IPS DF 4.7 (cell line): Measurements from ENCODE around the gene CEP131.

Experiments
- DNase-seq: peaks from one replicate; pipeline ENCODE4 v3.0.0-alpha.2; 2013; ENCODE audit warnings: low spot score; ENCODE audit errors: extremely low read depth

The CEP131 gene

DNA sequence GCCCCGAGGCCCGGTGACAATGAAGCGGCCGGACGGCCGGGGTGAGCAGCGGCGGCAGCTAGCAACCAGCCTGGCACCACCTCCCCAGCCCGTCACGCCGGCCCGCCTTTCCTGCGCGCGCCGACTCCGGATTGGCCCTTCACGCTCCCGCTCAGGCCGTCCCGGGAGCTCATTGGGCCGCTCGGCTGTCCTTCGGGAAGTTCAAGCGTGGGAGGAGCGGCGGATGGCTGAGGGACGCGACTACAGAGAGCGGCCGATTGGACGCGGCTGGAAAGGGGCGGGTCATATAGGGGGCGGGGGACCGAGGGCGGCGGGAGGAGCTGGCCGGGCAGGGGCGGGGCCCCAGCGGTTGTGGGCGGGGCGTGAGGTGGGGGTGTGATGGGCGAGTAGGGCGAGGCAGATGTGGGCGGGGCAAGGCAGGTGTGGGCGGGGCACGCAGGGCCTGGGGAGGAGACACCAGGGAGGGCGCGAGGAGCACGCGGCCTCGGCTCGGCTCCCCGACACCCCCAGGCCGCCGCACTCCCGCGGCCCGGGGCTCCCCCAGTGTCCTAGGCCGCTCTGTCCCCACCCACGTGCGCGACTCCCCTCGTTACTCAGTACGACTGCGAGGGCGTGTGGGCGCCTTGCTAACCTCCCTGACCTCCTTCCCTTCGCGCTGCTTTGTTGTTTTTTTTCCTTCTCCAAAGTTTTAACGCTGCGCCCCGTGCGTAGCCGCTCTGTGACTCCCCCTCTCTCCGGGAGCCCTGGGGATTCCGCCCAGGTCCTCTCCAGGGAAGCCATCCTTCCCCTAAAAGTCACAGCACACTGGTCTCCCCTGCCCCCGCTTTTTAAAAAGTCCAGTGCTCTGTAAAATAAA lies at the start of gene CEP131:
TSS of gene CEP131 (minus strand) at position 60 of the 856 bp plus-strand sequence. CDS start 2,909 bp downstream, outside the sequence.
- peak; percentile 56 for DNase-seq

DNA sequence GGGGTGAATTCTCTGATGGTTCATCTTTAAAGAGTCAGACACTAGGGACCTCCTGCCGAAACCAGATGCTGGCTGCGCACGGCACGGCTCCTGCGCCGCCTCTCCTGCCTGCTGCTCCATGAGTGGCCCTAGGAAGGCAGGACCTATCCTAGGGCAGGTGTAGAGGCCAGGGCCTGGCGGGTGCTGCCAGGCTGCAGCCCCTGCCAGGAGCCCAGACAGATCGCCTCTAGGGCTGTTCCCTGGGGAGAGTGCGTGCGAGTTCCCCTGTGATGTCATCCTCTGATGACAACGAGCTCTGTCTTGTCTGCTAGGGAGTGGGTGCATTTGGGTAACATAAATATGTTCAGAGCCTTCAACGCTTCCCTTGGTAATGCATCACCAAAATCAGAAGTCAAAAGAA lies 48.5 kb upstream of the CEP131 start:
- no peak for DNase-seq

- DNase-seq: no peak
Measured at GRCh38 chr17:81270279-81270678, 47.5 kb upstream of the CEP131 start.

- no peak for DNase-seq
Measured at GRCh38 chr17:81267390-81268067, 44.8 kb upstream of the CEP131 start.

DNA sequence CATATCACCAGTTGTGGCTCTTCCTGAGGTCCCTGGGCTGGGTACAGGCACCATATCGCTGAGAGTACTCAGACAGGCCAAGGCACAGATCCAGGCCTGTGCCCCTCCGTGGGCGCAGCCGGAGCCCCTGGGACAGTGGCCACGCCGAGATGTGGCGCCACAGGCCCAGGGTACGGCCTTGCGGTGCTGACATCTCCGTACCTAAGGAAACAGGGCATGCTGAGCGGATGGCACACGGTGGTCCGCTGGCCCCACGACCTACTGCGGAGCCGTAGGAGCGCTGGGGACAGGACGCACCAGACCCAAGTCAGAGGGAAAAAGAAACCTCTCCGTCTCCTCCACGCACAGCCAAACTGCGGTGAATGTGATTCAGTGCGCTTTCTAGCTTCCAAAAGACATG lies 42.8 kb upstream of the CEP131 start:
- DNase-seq: no peak

DNA sequence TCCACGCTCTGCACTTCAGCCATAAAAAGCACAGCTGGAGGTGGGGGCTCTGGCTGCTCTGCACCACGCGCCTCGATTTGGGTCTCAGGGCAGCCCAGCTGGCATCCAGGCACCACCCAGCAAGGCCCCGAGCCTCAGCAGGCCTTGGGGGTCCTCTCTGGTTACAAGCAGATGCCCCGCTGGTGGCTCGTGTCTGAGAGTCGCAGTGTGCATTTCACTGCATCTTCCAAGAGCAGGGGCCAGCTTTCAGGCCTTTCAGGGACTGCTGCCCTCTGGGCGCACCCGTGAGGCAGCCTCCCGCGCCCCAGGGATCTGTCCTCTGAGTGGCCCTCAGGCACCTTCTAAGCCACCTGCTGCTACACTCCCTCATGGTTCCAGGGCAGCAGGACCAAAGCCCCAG lies 41.9 kb upstream of the CEP131 start:
- DNase-seq: no peak

DNA sequence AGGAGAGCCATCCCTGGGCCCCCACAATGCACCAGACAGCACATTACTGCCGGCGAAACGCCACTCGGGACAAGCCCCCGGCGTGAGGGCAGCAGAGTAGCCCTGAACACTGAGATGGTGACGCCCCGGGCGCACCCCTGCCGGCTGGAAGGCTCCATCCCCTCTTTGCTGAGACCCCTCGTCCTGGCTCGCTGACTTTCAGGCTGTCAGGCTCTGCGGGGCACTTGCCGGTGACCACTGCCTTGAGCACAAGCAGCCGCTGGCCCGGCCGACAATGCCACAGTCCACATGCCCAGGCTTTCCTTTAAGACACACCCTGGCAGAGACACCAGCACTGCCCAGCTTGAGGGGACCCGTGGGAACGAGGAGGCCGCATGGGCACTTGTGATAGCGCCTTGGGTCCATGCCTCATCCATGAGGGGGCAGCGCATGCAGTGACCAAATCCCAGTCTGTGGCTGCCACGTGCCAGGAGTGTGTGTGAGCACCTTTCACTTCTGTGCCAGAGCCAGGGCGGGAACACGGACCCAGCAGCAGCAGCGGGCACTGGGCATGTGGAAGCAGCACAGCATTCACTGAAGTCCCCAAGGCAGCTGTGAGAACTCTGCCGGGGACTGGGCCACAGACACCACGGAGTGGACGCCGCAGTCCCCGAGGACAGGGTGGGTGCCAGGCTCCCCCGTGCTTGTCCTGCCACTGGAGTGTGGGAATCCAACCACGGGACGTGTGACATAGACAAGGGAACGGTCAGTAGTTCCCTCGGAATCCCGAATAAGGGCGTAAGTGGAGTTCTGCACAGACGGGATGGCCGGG lies 40.8 kb upstream of the CEP131 start:
- no peak for DNase-seq

DNA sequence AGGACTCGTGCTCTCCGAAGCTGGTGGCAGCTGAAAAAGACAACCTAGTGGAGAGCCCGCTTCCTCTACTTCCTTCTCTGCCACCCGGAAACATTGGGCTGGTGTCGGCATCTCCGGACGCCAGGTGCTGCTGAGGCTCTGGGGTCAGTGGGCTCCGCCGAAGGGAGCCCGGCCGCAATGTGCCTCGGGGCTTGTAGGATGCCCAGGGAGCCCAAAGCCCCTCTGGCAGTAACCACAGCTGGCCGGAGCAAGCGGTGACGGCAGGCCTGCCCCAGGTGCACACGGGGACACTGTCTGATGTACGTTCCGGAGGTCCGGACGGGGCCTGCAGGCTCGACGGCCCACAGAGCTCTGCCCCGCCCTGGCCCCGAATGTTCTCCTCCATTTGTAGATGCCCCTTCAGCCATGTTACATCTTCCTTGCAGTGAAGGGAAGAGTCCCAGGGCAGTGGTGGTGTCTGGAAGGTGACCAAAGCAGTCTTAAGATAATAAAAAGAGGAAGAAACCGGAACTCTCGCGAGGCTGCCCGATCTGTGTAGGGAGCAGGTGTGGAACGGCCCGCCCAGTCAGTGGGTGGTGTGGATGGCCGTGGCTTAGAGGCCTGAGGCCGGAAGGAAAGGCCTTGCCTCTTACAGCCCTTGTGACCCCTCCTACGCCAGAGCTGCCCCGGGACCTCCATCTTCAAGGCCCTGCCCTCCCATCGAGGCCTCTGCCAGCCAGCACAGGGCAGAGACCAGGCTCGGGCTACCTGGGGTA lies 39.0 kb upstream of the CEP131 start:
- DNase-seq: no peak

DNA sequence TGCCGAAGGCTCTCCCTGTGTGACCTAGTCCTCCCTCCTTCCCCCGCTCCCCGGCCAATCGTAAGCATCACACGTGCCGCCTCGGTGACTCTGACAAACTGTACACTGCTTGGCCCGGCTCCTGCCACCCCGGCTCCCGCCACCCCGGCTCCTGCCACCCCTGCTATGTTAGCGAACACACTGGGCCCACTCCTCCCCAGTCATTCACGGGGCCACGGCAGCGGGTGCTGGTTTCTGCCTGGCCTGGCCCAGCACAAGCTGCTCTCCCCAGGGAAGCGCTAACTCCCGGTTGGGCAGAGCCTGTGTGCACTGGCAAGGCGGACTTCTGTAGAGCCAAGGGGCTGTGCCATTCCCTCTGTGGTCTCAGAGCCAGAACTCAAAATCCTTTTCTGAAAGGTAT lies 38.3 kb upstream of the CEP131 start:
- DNase-seq: no peak

- DNase-seq: no peak
Measured at GRCh38 chr17:81260641-81261040, 37.9 kb upstream of the CEP131 start.

DNA sequence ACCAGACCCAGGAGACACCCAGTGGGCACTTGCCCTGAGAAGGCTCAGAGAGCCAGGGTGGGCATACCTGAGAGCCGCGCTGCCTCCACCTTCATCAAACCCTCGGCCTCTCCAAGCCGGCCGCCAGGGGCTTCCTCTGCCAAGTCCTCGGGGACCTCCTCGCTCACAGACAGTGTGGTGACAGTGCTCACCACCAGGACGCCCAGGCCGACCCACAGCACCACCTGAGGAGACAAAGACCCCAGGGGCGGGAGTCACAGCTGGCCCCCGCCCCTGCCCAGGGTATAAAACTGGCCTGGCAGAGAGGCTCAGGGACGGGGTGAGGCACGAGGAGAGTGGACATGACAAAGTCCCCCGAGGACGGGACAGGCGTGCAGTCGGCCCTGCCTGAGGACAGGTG lies 37.4 kb upstream of the CEP131 start:
- DNase-seq: no peak

DNA sequence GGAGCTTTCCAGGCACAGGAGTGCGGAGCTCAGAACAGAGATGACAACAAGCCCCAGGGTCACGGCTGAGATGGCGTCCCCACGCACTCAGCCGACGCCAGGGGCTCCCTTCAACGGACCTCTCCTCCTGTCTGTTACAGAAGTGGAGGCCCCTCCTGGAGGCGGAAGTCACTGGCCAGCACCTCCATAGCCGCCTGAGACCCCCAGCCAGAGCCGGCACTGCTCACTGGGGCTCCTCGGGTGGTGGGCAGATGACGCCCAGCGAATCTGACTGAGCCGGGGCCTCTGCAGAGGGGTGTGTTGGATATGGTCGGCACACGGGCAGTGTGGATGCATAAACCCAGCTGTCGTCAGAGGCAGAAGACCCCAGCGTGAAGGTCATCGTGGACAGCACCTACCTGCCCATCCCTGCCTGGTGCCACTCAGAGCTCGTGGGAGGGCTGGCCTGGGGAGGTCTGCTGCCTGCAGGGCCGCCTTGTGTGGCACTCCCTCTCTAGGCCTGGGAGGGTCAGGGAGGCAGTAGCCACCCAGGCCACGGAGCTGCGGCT lies 36.4 kb upstream of the CEP131 start:
- DNase-seq: no peak

DNA sequence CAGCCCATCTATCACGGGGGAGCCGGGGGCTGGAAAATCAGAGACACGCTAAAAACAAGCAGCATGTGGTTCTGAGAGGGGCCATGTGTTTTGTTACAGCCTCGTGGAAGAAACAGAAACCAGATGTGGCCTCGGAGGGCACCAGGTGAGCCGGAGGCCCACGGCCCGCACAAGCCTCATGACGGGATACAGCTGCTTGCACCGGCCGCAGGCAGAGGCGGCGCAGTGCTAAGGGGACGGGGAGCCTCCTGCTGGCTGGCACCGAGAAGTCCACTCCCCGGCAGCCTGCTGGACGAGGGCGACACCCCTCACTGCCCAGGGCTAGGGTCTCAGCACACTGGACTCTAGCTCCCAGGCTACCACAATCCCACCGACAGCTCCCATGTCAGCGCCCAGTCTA lies 35.5 kb upstream of the CEP131 start:
- no peak for DNase-seq

GRCh38 chr17:81257533-81257932 lies 34.8 kb upstream of the CEP131 start:
- no peak for DNase-seq

DNA sequence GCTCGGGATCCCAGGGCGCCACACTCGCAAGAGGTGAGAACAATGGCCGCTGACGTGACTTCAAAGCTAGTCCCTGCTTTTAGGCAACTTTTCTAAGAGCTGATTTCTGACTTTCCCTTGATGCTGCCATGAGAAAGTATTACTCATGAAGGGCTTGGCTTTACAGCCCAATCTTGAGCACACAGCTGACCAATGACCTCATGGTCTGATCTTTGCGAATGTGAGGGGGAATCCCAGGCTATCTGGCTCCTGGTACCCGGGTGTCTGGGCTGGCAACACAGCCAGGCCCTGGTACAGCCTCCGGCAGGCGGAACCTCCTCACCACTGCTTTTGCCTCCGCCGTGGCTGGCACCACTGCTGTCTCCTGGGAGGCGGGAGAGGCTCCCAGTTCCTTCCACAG lies 33.9 kb upstream of the CEP131 start:
- no peak for DNase-seq

GRCh38 chr17:81254955-81255717 lies 32.4 kb upstream of the CEP131 start:
- no peak for DNase-seq

DNA sequence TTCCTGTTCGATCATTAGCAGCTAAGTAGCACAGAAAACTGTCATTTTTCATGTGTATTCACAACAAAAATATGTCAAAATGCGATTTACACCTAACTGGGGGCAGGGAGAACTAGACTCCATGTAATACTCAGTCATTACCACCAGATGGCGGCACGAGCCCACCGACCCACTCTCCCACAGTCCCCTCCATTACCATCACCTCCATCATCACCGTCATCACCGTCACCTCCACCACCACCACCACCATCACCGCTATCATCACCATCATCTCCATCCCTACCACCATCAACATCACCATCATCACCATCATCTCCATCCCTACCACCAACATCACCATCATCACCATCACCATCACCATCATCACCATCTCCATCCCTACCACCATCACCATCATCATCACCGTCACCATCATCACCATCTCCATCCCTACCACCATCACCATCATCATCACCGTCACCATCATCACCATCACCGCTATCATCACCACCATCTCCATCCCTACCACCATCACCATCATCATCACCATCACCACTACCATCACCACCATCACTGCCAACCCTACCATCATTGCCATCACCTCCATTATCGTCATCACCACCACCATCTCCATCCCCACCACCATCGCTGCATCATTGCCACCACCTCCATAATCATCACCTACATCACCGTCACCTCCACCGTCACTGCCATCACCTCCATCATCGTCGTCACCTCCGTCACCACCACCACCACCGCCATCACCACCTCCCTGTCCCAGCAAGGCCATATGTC lies 30.8 kb upstream of the CEP131 start:
- no peak for DNase-seq

DNA sequence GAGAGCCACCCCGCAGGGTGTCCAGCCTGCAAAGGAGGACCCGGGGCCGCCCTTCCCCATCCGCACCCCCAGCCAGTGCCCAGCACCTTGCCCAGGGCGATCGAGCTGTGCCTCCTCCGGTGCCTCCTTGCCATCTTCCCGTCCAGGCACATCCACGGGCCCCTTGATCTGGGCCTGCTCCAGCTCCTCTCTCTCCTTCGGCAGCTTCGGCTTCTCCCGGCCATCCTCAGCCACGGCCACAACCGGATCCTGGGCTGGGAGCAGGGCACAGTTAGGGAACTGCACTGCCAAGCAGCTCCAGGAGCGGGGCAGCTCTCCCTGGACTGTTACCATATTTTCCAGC lies 30.2 kb upstream of the CEP131 start:
- DNase-seq: no peak

- no peak for DNase-seq
Measured at GRCh38 chr17:81252326-81252986, 29.7 kb upstream of the CEP131 start.
